ENCODE results near the gene POMP. TPM values are rescaled to one million over a fixed set of nuclear protein-coding genes. Genes with fewer than 3 reads are reported as not detected.

Gene POMP
- total RNA-seq, 2 experiments from 2014 or later: 46.6 to 79.0 TPM

DNA sequence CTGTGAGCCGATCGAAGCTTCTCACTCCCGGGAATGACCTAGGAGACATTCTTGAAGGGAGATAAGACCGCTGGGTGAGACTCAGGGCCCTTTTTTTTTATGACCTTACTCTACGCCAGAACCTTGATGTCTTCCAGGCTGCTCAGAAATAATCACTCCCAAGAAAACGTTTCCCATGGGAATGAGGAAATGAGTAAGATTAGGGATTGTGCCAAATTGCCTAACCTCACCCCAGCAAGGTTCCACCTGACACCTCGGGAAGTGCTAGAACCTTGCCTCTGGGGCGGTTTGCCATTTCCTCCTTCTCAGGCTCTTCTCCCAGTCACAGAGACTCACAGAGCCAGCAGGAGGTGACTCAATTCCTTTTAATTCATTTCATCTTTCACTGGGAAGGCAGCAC, 57.6 kb downstream of the POMP start:
- CTCF ChIA-PET (ENCODE audit: unreplicated experiment): no interaction called here
- H4K20me1 ChIP-seq (ENCODE audit: insufficient read depth, low read length): no peaks in the 10 kb centered on the region

GRCh38 chr13:28717170-28717569, 58.2 kb downstream of the POMP start:
- POLR2A ChIA-PET: no interaction called here
- Histone ChIP-seq H4K20me1 (ENCODE audit: insufficient read depth, low read length) (no peaks in the 10 kb centered on the region), H3K4me1 (ENCODE audit: insufficient read depth, low read length, poor library complexity, severe bottlenecking) (peaks cover 16% of the 10 kb centered on the region), H3K9me2 (ENCODE audit: insufficient read depth, low read length) (no peaks in the 10 kb centered on the region), H3K36me3 (ENCODE audit: insufficient read depth, low read length) (no peaks in the 10 kb centered on the region; the same call in 1 of the 2 replicates), H3K4me2 (ENCODE audit: low read length) (peak overlapping the region; percentile 77; the same call in 1 of the 2 replicates), H3K9me3 (ENCODE audit: low read length) (no peaks in the 10 kb centered on the region), H3K4me3 (ENCODE audit: low read depth, low read length, poor library complexity, severe bottlenecking) (no peak overlapping the region), H3K79me2 (ENCODE audit: insufficient read depth, low read depth, low read length) (no peaks in the 10 kb centered on the region), H3K27ac (ENCODE audit: low read depth, low read length, poor library complexity, severe bottlenecking) (no peak overlapping the region), H2AFZ (ENCODE audit: low read length) (no peak overlapping the region)
- DNase-seq (ENCODE audit: low spot score): no peak
- intact Hi-C loops (cut with micrococcal nuclease; ENCODE audit: unreplicated experiment): no loop called here
- no TSS peak for BruUV-seq (replicated peaks)
- no peak for TF ChIP-seq EZH2phosphoT487 (IDR thresholded peaks at IDR 0.05; ENCODE audit: borderline replicate concordance, low read depth, low read length)
- TF ChIP-seq, protein P1, sequence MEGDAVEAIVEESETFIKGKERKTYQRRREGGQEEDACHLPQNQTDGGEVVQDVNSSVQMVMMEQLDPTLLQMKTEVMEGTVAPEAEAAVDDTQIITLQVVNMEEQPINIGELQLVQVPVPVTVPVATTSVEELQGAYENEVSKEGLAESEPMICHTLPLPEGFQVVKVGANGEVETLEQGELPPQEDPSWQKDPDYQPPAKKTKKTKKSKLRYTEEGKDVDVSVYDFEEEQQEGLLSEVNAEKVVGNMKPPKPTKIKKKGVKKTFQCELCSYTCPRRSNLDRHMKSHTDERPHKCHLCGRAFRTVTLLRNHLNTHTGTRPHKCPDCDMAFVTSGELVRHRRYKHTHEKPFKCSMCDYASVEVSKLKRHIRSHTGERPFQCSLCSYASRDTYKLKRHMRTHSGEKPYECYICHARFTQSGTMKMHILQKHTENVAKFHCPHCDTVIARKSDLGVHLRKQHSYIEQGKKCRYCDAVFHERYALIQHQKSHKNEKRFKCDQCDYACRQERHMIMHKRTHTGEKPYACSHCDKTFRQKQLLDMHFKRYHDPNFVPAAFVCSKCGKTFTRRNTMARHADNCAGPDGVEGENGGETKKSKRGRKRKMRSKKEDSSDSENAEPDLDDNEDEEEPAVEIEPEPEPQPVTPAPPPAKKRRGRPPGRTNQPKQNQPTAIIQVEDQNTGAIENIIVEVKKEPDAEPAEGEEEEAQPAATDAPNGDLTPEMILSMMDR (conservative IDR thresholded peaks at IDR 0.05; ENCODE audit: low read length): no peak
- CTCF ChIA-PET (ENCODE audit: unreplicated experiment): no interaction called here

More for the DNA sequence above, 57.6 kb downstream of the POMP start:
- Histone ChIP-seq H3K9me3 (ENCODE audit: low read length) (no peaks in the 10 kb centered on the region), H3K4me3 (ENCODE audit: low read depth, low read length, poor library complexity, severe bottlenecking) (no peak overlapping the region), H3K9me2 (ENCODE audit: insufficient read depth, low read length) (no peaks in the 10 kb centered on the region), H3K4me2 (ENCODE audit: low read length) (no peak overlapping the region), H2AFZ (ENCODE audit: low read length) (no peak overlapping the region), H3K36me3 (ENCODE audit: insufficient read depth, low read length) (no peaks in the 10 kb centered on the region; the same call in 1 of the 2 replicates), H3K79me2 (ENCODE audit: insufficient read depth, low read depth, low read length) (no peaks in the 10 kb centered on the region), H3K27ac (ENCODE audit: low read depth, low read length, poor library complexity, severe bottlenecking) (no peak overlapping the region), H3K4me1 (ENCODE audit: insufficient read depth, low read length, poor library complexity, severe bottlenecking) (peaks cover 16% of the 10 kb centered on the region)
- no TSS peak for BruUV-seq (replicated peaks)
- intact Hi-C loops (cut with micrococcal nuclease; ENCODE audit: unreplicated experiment): no loop called here
- POLR2A ChIA-PET: no interaction called here
- DNase-seq (ENCODE audit: low spot score): no peak
- TF ChIP-seq EZH2phosphoT487 (IDR thresholded peaks at IDR 0.05; ENCODE audit: borderline replicate concordance, low read depth, low read length): no peak

DNA sequence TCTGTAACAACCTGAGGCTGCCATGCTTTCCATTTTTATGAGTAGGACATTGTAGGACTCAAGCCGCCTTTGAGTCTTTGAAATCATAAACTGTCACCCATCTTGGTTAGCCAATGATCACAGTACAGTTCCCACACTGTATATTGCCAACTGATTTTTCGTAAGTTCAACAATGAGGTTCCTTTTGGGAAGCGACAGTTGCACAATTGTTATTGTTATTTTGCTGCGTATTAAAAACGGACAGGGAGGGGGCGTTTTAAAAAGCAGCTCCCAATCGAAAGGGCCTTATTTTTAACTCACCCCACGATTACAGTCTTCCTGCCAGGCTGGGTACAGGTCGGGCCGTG, 59.2 kb downstream of the POMP start:
- TF ChIP-seq, protein P1 (conservative IDR thresholded peaks at IDR 0.05; ENCODE audit: low read length): no peak
- TF ChIP-seq EZH2phosphoT487 (IDR thresholded peaks at IDR 0.05; ENCODE audit: borderline replicate concordance, low read depth, low read length): no peak
- H3K4me3 ChIP-seq (ENCODE audit: low read depth, low read length, poor library complexity, severe bottlenecking): peak overlapping the region; percentile 73
- intact Hi-C loops (cut with micrococcal nuclease; ENCODE audit: unreplicated experiment): no loop called here
- no peak overlapping the region for H3K27ac ChIP-seq (ENCODE audit: low read depth, low read length, poor library complexity, severe bottlenecking)
- H3K79me2 ChIP-seq (ENCODE audit: insufficient read depth, low read depth, low read length): no peaks in the 10 kb centered on the region
- peaks cover 16% of the 10 kb centered on the region for H3K4me1 ChIP-seq (ENCODE audit: insufficient read depth, low read length, poor library complexity, severe bottlenecking)
- ChIA-PET POLR2A (no interaction called here), CTCF (ENCODE audit: unreplicated experiment) (no interaction called here)
- no peaks in the 10 kb centered on the region for H3K9me2 ChIP-seq (ENCODE audit: insufficient read depth, low read length)
- no peaks in the 10 kb centered on the region for H3K9me3 ChIP-seq (ENCODE audit: low read length)
- no peaks in the 10 kb centered on the region; the same call in 1 of the 2 replicates for H3K36me3 ChIP-seq (ENCODE audit: insufficient read depth, low read length)
- H4K20me1 ChIP-seq (ENCODE audit: insufficient read depth, low read length): no peaks in the 10 kb centered on the region
- peak; percentile 20 for DNase-seq (ENCODE audit: low spot score)
- peak overlapping the region; percentile 77 for H3K4me2 ChIP-seq (ENCODE audit: low read length)
- peak overlapping the region; percentile 98 for H2AFZ ChIP-seq (ENCODE audit: low read length)
- no TSS peak for BruUV-seq (replicated peaks)
